WTC11 (cell line): ENCODE data around the gene ZGLP1. TPM values are rescaled to one million over a fixed set of nuclear protein-coding genes. Genes with fewer than 3 reads are reported as not detected.

Experiments
- ATAC-seq: fragments of 200-7000 bp; cut with Tn5 transposase; 2 replicates; pipeline ENCODE4 v1.10.0; 2021; ENCODE audit warnings: mild to moderate bottlenecking, moderate library complexity
- CTCF ChIA-PET: fragments of 300-600 bp; sonication (Branson Sonifier 250); formaldehyde crosslinking; loops from one replicate; lab custom pipeline; 2021; ENCODE audit warnings: antibody characterized with exemption; lab: Charles Lee
- POLR2A ChIA-PET: fragments of 350-600 bp; sonication (Branson Sonifier 250); formaldehyde crosslinking; loops from one replicate; lab custom pipeline; 2021; ENCODE audit warnings: antibody characterized with exemption; lab: Charles Lee
- DNase-seq: peaks from one replicate; pipeline ENCODE4 v3.0.0; 2021; ENCODE audit warnings: low spot score
- H3K27ac Mint-ChIP-seq: 2 replicates; pipeline ENCODE4 v1.8.0; 2021; ENCODE audit warnings: mixed read lengths
- H3K27me3 Mint-ChIP-seq: 2 replicates; pipeline ENCODE4 v1.8.0; 2021; ENCODE audit warnings: low read depth, mild to moderate bottlenecking, moderate library complexity, mixed read lengths
- H3K36me3 Mint-ChIP-seq: 2 replicates; pipeline ENCODE4 v1.8.0; 2021; ENCODE audit warnings: mixed read lengths
- H3K4me1 Mint-ChIP-seq: 2 replicates; pipeline ENCODE4 v1.8.0; 2022; ENCODE audit warnings: mixed read lengths
- H3K4me3 Mint-ChIP-seq: 2 replicates; pipeline ENCODE4 v1.8.0; 2021; ENCODE audit warnings: mild to moderate bottlenecking, moderate library complexity, mixed read lengths
- H3K9me3 Mint-ChIP-seq: 2 replicates; pipeline ENCODE4 v1.8.0; 2021; ENCODE audit warnings: mixed read lengths
- CTCF ChIP-seq: fragments of 200-600 bp; IDR thresholded peaks from 2 replicates; pipeline ENCODE4 v1.8.0; 2022; ENCODE audit warnings: antibody characterized with exemption
- E2F5 ChIP-seq: sonication (generic); formaldehyde crosslinking; IDR thresholded peaks from 2 replicates; pipeline ENCODE4 v1.8.1; 2022; ENCODE audit warnings: mild to moderate bottlenecking, moderate library complexity, missing genetic modification reagents
- FOXK1 ChIP-seq: sonication (generic); formaldehyde crosslinking; IDR thresholded peaks from 2 replicates; pipeline ENCODE4 v1.8.0; 2022; ENCODE audit warnings: mild to moderate bottlenecking, moderate library complexity, missing genetic modification reagents
- FOXP1 ChIP-seq: sonication (generic); formaldehyde crosslinking; IDR thresholded peaks from 2 replicates; pipeline ENCODE4 v1.8.0; 2022; ENCODE audit warnings: missing genetic modification reagents, mild to moderate bottlenecking, moderate library complexity, borderline replicate concordance
- NFYB ChIP-seq: sonication (generic); formaldehyde crosslinking; conservative IDR thresholded peaks from 2 replicates; pipeline ENCODE4 v1.8.0; 2022; ENCODE audit warnings: low read depth, missing genetic modification reagents
- NR1H2 ChIP-seq: sonication (generic); formaldehyde crosslinking; IDR thresholded peaks from 2 replicates; pipeline ENCODE4 v1.9.0; 2021; ENCODE audit warnings: mild to moderate bottlenecking, moderate library complexity, missing genetic modification reagents
- SP1 ChIP-seq: sonication (generic); formaldehyde crosslinking; conservative IDR thresholded peaks from 2 replicates; pipeline ENCODE4 v1.8.1; 2022; ENCODE audit warnings: missing genetic modification reagents
- TCF7 ChIP-seq: sonication (generic); formaldehyde crosslinking; IDR thresholded peaks from 2 replicates; pipeline ENCODE4 v1.8.0; 2022; ENCODE audit warnings: mild to moderate bottlenecking, low read depth, missing genetic modification reagents, moderate library complexity
- ZNF138 ChIP-seq: sonication (generic); formaldehyde crosslinking; conservative IDR thresholded peaks from 2 replicates; pipeline ENCODE4 v1.8.1; 2022; ENCODE audit warnings: mild to moderate bottlenecking, moderate library complexity, missing genetic modification reagents
- ZNF219 ChIP-seq: sonication (generic); formaldehyde crosslinking; IDR thresholded peaks from 2 replicates; pipeline ENCODE4 v1.8.0; 2023; ENCODE audit warnings: missing genetic modification reagents, mild to moderate bottlenecking, borderline replicate concordance
- ZNF263 ChIP-seq: sonication (generic); formaldehyde crosslinking; IDR thresholded peaks from 2 replicates; pipeline ENCODE4 v1.8.1; 2022; ENCODE audit warnings: low read depth, mild to moderate bottlenecking, moderate library complexity, missing genetic modification reagents
- ZNF317 ChIP-seq: sonication (generic); formaldehyde crosslinking; IDR thresholded peaks from 2 replicates; pipeline ENCODE4 v1.8.1; 2023; ENCODE audit warnings: low read depth, mild to moderate bottlenecking, moderate library complexity, missing genetic modification reagents, borderline replicate concordance
- total RNA-seq: library from RNA; stranded (reverse); gene quantifications from 3 replicates; pipeline ENCODE4 v1.2.3, GENCODE V29; 2021
- TF ChIP-seq, protein P1 (sequence below): sonication (generic); formaldehyde crosslinking; IDR thresholded peaks from 2 replicates; pipeline ENCODE4 v1.8.1; 2023; ENCODE audit warnings: mild to moderate bottlenecking, moderate library complexity, missing genetic modification reagents
- TF ChIP-seq, protein P2 (sequence below): sonication (generic); formaldehyde crosslinking; conservative IDR thresholded peaks from 2 replicates; pipeline ENCODE4 v1.8.1; 2022; ENCODE audit warnings: mild to moderate bottlenecking, missing genetic modification reagents

ZGLP1 gene
- total RNA-seq, 1 experiment from 2014 or later: 5.9 TPM

GRCh38 chr19:10290876-10291553, 18.6 kb downstream of the ZGLP1 start:
- Mint-ChIP-seq H3K27me3 (peaks cover 98% of the 10 kb centered on the region), H3K4me1 (peaks cover 42% of the 10 kb centered on the region), H3K36me3 (no peaks in the 10 kb centered on the region), H3K4me3 (peak overlapping the region; percentile 82), H3K9me3 (no peaks in the 10 kb centered on the region), H3K27ac (no peak overlapping the region)
- ATAC-seq: no peak
- ChIA-PET POLR2A (interaction anchor here (1.0 to 1.7 kb wide), 4 partner anchors 20 to 62 kb away, joined by 3 to 8 read pairs (median 5); partner anchors contain the start of gene ICAM1), CTCF (interaction anchor here (0.6 to 9.0 kb wide), 15 partner anchors 19 to 196 kb away, joined by 3 to 180 read pairs (median 4); partner anchors contain the start of genes CDC37, ICAM1, PDE4A and RAVER1)
- TF ChIP-seq TCF7 (CRISPR knock-in tag) (0 out of 2 replicates have a peak, but pooled peaks have one; percentile 24), SP1 (CRISPR knock-in tag) (0 out of 2 replicates have a peak, but pooled peaks have one; percentile 58), ZNF219 (CRISPR knock-in tag) (no peak), E2F5 (no peak), NR1H2 (CRISPR knock-in tag) (0 out of 2 replicates have a peak, but pooled peaks have one; percentile 22), NFYB (CRISPR knock-in tag) (0 out of 2 replicates have a peak, but pooled peaks have one; percentile 7), FOXP1 (CRISPR knock-in tag) (peak; percentile 59; the same call in 1 of the 2 replicates), FOXK1 (CRISPR knock-in tag) (peak; percentile 19; the same call in 1 of the 2 replicates)
- DNase-seq: peak; percentile 73

DNA sequence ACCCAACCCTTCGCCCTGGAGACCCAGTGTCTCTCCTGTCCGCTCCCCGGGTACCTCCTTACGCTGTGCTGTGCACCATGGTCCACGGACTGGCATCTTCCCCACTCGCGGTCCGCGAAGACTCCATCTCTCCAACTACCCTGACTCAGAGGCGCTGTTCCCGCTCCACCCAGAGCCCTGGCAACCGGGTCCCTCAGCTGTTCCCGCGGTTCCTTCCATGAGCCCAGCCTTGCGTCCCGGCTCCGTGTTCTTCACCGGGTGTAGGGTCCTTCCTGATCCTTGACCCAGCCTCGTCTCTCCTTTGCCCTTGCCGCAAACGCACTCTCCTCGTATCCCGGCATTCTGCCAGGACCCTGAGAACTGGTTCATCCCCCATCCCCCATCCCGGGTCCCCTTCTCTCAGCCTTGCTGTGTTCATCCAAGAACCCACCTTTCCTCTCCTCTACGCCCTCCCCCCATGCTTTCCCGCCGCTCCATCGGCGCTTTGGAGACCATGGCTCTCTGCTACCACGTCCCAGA, 19.2 kb downstream of the ZGLP1 start:
- Mint-ChIP-seq H3K4me3 (peak overlapping the region; percentile 82), H3K9me3 (no peaks in the 10 kb centered on the region), H3K27me3 (peaks cover 92% of the 10 kb centered on the region), H3K36me3 (no peaks in the 10 kb centered on the region), H3K27ac (no peak overlapping the region), H3K4me1 (peaks cover 38% of the 10 kb centered on the region)
- CTCF ChIA-PET: interaction anchor here (0.6 to 9.0 kb wide), 13 partner anchors 11 to 133 kb away, joined by 4 to 180 read pairs (median 15); partner anchors contain the start of genes CDC37, ICAM1, RAVER1 and TYK2
- peak; percentile 59 for DNase-seq
- POLR2A ChIA-PET: interaction anchor here (1.7 to 1.8 kb wide), 2 partner anchors 63 kb away, joined by 5 to 7 read pairs; no protein-coding TSS in a partner anchor
- no peak for ATAC-seq
- TF ChIP-seq ZNF317: no peak
- TF ChIP-seq ZNF263 (CRISPR knock-in tag): no peak
- TF ChIP-seq CTCF: no peak
- no peak for TF ChIP-seq ZNF138 (CRISPR knock-in tag)

DNA sequence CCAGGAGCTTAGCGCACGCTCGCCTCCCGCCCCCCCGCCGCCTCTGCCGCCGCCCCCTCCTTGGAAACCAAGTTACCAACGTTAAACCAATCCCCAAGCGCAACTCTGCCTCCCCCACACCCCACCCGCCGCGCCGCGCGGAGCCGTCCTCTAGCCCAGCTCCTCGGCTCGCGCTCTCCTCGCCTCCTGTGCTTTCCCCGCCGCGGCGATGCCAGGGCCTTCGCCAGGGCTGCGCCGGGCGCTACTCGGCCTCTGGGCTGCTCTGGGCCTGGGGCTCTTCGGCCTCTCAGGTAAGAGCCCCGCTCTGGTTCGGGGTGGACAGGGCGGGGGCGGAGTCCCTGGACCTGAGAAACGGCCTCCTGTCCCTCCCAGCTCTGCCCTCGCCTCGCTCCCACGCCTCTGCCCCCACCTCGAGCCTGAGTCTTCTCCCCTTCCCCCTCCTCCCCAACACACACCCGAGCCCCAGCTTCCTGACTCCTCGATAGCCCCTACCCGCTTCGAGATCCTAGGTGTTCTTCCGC, 19.7 kb downstream of the ZGLP1 start, which contains the start of gene ICAM5:
Gene ICAM5 (plus strand): TSS at position 117 of the 521 bp plus-strand sequence. CDS start 92 bp downstream, at position 209.
- peak within 1 kb of the TSS; percentile 82 for H3K4me3 Mint-ChIP-seq
- H3K36me3 Mint-ChIP-seq: no peaks in the 10 kb centered on the region; the same call in 1 of the 2 replicates
- TF ChIP-seq, protein P1, sequence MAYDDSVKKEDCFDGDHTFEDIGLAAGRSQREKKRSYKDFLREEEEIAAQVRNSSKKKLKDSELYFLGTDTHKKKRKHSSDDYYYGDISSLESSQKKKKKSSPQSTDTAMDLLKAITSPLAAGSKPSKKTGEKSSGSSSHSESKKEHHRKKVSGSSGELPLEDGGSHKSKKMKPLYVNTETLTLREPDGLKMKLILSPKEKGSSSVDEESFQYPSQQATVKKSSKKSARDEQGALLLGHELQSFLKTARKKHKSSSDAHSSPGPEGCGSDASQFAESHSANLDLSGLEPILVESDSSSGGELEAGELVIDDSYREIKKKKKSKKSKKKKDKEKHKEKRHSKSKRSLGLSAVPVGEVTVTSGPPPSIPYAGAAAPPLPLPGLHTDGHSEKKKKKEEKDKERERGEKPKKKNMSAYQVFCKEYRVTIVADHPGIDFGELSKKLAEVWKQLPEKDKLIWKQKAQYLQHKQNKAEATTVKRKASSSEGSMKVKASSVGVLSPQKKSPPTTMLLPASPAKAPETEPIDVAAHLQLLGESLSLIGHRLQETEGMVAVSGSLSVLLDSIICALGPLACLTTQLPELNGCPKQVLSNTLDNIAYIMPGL (CRISPR knock-in tag): 0 out of 2 replicates have a peak, but pooled peaks have one; percentile 29
- TF ChIP-seq, protein P2, sequence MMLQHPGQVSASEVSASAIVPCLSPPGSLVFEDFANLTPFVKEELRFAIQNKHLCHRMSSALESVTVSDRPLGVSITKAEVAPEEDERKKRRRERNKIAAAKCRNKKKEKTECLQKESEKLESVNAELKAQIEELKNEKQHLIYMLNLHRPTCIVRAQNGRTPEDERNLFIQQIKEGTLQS (CRISPR knock-in tag): no peak
- H3K27ac Mint-ChIP-seq: peak within 1 kb of the TSS; percentile 93
- ATAC-seq (no peak), DNase-seq (no peak)
- CTCF ChIA-PET: interaction anchor here (0.6 to 9.0 kb wide), 25 partner anchors 10 to 1801 kb away, joined by 3 to 180 read pairs (median 8); partner anchors contain the start of genes CDC37, DNMT1, ICAM1 and MRPL4
- H3K9me3 Mint-ChIP-seq: no peaks in the 10 kb centered on the region
- POLR2A ChIA-PET: interaction anchor here (0.8 to 2.1 kb wide), 6 partner anchors 12 to 91 kb away, joined by 3 to 10 read pairs (median 6); partner anchors contain the start of genes ICAM1, RAVER1 and TYK2
- peaks cover 38% of the 10 kb centered on the region for H3K4me1 Mint-ChIP-seq
- peaks cover 89% of the 10 kb centered on the region for H3K27me3 Mint-ChIP-seq
